Neural cell (in vitro differentiated cells): Measurements from ENCODE around the gene GALR1. TPM values are rescaled to one million over a fixed set of nuclear protein-coding genes. Genes with fewer than 3 reads are reported as not detected.

Source experiments
- H2AFZ ChIP-seq: fragments of 200-600, 300-800 bp; sonication (generic), shearing (Covaris generic); 2 replicates; pipeline ENCODE4 v1.6.0; 2014; ENCODE audit warnings: low read depth, mild to moderate bottlenecking, antibody characterized with exemption, low read length, moderate library complexity
- H3F3A ChIP-seq: fragments of 200-600 bp; shearing (Covaris generic); 2 replicates; pipeline ENCODE4 v1.6.1; 2016; ENCODE audit warnings: mild to moderate bottlenecking, moderate library complexity, mixed read lengths, antibody characterized with exemption, low read length; ENCODE audit not compliant: insufficient read depth, poor library complexity, severe bottlenecking
- H3K27ac ChIP-seq: fragments of 200-600, 300-800 bp; sonication (generic), shearing (Covaris generic); 2 replicates; pipeline ENCODE4 v1.5.1; 2014; ENCODE audit warnings: mild to moderate bottlenecking, low read length, moderate library complexity
- H3K27me3 ChIP-seq: fragments of 300-800, 200-600 bp; sonication (generic), shearing (Covaris generic); 2 replicates; pipeline ENCODE4 v1.6.0; 2014; ENCODE audit warnings: mild to moderate bottlenecking, low read depth, low read length, moderate library complexity; ENCODE audit not compliant: insufficient read depth
- H3K36me3 ChIP-seq: fragments of 300-800, 200-600 bp; sonication (generic), shearing (Covaris generic); 2 replicates; pipeline ENCODE4 v1.5.1; 2014; ENCODE audit warnings: mild to moderate bottlenecking, antibody characterized with exemption, low read length, moderate library complexity; ENCODE audit not compliant: insufficient read depth
- H3K4me2 ChIP-seq: fragments of 300-800, 200-600 bp; sonication (generic), shearing (Covaris generic); 2 replicates; pipeline ENCODE4 v1.6.0; 2014; ENCODE audit warnings: mild to moderate bottlenecking, low read length
- H3K4me3 ChIP-seq: fragments of 300-800, 200-600 bp; sonication (generic), shearing (Covaris generic); 2 replicates; pipeline ENCODE4 v1.5.1; 2014; ENCODE audit warnings: mild to moderate bottlenecking, low read length, moderate library complexity
- H3K79me2 ChIP-seq: fragments of 200-600 bp; shearing (Covaris generic); replicated peaks from 2 replicates; pipeline ENCODE4 v1.6.0; 2014; ENCODE audit warnings: mild to moderate bottlenecking, low read length, moderate library complexity; ENCODE audit not compliant: insufficient read depth
- H3K9ac ChIP-seq: fragments of 300-800, 200-600 bp; sonication (generic), shearing (Covaris generic); 2 replicates; pipeline ENCODE4 v1.6.1; 2016; ENCODE audit warnings: mild to moderate bottlenecking, low read length, mixed read lengths
- H3K9me2 ChIP-seq: fragments of 200-600 bp; shearing (Covaris generic); 2 replicates; pipeline ENCODE4 v1.6.1; 2016; ENCODE audit warnings: mild to moderate bottlenecking, low read length, mixed read lengths; ENCODE audit not compliant: insufficient read depth
- H3K9me3 ChIP-seq: fragments of 200-600, 300-800 bp; sonication (generic), shearing (Covaris generic); 2 replicates; pipeline ENCODE4 v1.6.1; 2016; ENCODE audit warnings: mild to moderate bottlenecking, mixed run types, low read length, moderate library complexity, mixed read lengths
- H4K20me1 ChIP-seq: fragments of 200-600 bp; shearing (Covaris generic); 2 replicates; pipeline ENCODE4 v1.6.1; 2016; ENCODE audit warnings: mild to moderate bottlenecking, mixed run types; ENCODE audit not compliant: insufficient read depth
- EP300 ChIP-seq: fragments of 450-650 bp; conservative IDR thresholded peaks from 2 replicates; pipeline ENCODE4 v1.6.1; 2014; ENCODE audit warnings: antibody characterized with exemption, mild to moderate bottlenecking, moderate library complexity; ENCODE audit not compliant: poor library complexity, severe bottlenecking
- EZH2 ChIP-seq: fragments of 200-600, 300-800 bp; shearing (Covaris generic), sonication (generic); IDR thresholded peaks from 2 replicates; pipeline ENCODE4 v1.6.1; 2014; ENCODE audit warnings: antibody characterized with exemption, low read length, borderline replicate concordance, mild to moderate bottlenecking; ENCODE audit not compliant: insufficient read depth, poor library complexity, severe bottlenecking
- MXI1 ChIP-seq: fragments of 450-650 bp; conservative IDR thresholded peaks from 2 replicates; pipeline ENCODE4 v1.6.1; 2014; ENCODE audit warnings: antibody characterized with exemption, mild to moderate bottlenecking; ENCODE audit not compliant: poor library complexity, severe bottlenecking
- POLR2AphosphoS5 ChIP-seq: IDR thresholded peaks from 2 replicates; pipeline ENCODE4 v1.6.1; 2012
- RAD21 ChIP-seq: fragments of 450-650 bp; conservative IDR thresholded peaks from 2 replicates; pipeline ENCODE4 v1.6.1; 2014; ENCODE audit warnings: antibody characterized with exemption, mild to moderate bottlenecking, moderate library complexity
- REST ChIP-seq: IDR thresholded peaks from 2 replicates; pipeline ENCODE4 v1.6.1; 2012; ENCODE audit warnings: borderline replicate concordance
- SMC3 ChIP-seq: fragments of 450-650 bp; conservative IDR thresholded peaks from 2 replicates; pipeline ENCODE4 v1.6.1; 2014; ENCODE audit warnings: antibody characterized with exemption, mild to moderate bottlenecking, moderate library complexity; ENCODE audit not compliant: poor library complexity
- TAF1 ChIP-seq: IDR thresholded peaks from 2 replicates; pipeline ENCODE4 v1.6.1; 2012; ENCODE audit warnings: low read depth
- polyA plus RNA-seq: library from polyadenylated mRNA; depleted of rRNA; stranded (reverse); fragments of >200 nt; gene quantifications from 2 replicates; pipeline ENCODE4 v1.2.3, GENCODE V29; 2014
- TF ChIP-seq, protein P1 (sequence below): fragments of 450-650 bp; IDR thresholded peaks from 2 replicates; pipeline ENCODE4 v1.5.1; 2014; ENCODE audit warnings: antibody characterized with exemption, mild to moderate bottlenecking, moderate library complexity; ENCODE audit not compliant: poor library complexity, severe bottlenecking

GALR1 gene
- polyA plus RNA-seq, 1 donor from 2014 or later, result 0.11 TPM

DNA sequence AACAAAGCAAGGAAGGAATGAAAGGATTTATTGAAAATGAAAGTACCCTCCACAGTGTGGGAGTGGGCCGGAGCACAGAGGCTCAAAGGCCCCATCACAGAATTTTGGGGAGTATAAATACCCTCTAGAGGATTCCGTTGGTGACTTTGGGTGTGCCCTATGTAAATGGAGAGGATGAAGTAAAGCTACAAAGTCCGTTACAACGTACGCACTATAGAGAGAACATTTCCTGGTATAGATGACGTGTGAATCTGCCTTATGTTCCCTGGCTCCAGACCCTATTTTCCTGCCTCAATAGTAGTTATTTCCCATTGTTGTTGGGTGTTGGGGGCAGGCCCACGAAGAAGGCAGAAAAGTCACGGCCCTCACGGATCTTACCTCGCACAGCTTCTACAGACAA lies 65.3 kb downstream of the GALR1 start:
- no peaks in the 10 kb centered on the region for H3K9me2 ChIP-seq
- TF ChIP-seq SMC3 (no peak), REST (no peak), MXI1 (no peak), EZH2 (no peak), EP300 (no peak), TAF1 (no peak), POLR2AphosphoS5 (no peak), RAD21 (no peak)
- TF ChIP-seq, protein P1, sequence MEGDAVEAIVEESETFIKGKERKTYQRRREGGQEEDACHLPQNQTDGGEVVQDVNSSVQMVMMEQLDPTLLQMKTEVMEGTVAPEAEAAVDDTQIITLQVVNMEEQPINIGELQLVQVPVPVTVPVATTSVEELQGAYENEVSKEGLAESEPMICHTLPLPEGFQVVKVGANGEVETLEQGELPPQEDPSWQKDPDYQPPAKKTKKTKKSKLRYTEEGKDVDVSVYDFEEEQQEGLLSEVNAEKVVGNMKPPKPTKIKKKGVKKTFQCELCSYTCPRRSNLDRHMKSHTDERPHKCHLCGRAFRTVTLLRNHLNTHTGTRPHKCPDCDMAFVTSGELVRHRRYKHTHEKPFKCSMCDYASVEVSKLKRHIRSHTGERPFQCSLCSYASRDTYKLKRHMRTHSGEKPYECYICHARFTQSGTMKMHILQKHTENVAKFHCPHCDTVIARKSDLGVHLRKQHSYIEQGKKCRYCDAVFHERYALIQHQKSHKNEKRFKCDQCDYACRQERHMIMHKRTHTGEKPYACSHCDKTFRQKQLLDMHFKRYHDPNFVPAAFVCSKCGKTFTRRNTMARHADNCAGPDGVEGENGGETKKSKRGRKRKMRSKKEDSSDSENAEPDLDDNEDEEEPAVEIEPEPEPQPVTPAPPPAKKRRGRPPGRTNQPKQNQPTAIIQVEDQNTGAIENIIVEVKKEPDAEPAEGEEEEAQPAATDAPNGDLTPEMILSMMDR, result no peak
- H3K9me3 ChIP-seq, result no peaks in the 10 kb centered on the region
- H3K36me3 ChIP-seq, result no peaks in the 10 kb centered on the region
- no peaks in the 10 kb centered on the region for H3F3A ChIP-seq
- H2AFZ ChIP-seq, result no peak overlapping the region
- H3K27me3 ChIP-seq, result no peaks in the 10 kb centered on the region
- no peaks in the 10 kb centered on the region for H4K20me1 ChIP-seq
- no peak overlapping the region for H3K9ac ChIP-seq
- H3K79me2 ChIP-seq, result no peaks in the 10 kb centered on the region
- no peak overlapping the region for H3K4me2 ChIP-seq
- no peak overlapping the region for H3K4me3 ChIP-seq
- no peak overlapping the region for H3K27ac ChIP-seq

DNA sequence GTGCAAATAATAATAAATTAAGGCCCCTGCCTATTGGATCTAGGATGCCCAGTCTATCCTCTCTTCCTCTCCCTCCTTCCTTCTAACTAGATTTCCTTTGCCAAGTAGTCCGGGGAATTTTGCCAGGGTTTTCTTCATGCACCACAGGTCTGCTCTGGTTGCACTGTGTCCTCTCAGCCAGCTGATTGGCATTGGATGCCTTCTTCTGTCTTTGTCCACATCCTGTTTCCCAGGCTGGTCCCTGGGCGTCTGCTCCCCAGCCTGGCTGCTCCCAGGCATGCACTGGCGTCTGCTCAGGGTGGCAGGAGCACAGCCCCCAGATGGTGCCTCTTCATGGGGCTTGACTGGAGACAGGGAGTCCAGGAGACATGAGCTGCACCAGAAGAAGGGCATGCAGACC lies 66.4 kb downstream of the GALR1 start:
- no peak overlapping the region for H3K4me3 ChIP-seq
- no peaks in the 10 kb centered on the region for H3K9me2 ChIP-seq
- no peaks in the 10 kb centered on the region for H3F3A ChIP-seq
- no peak overlapping the region for H3K27ac ChIP-seq
- H3K36me3 ChIP-seq, result no peaks in the 10 kb centered on the region
- H4K20me1 ChIP-seq, result no peaks in the 10 kb centered on the region
- no peak overlapping the region for H3K9ac ChIP-seq
- no peaks in the 10 kb centered on the region for H3K9me3 ChIP-seq
- TF ChIP-seq REST, result no peak
- TF ChIP-seq EZH2, result no peak
- H3K4me2 ChIP-seq, result no peak overlapping the region
- H2AFZ ChIP-seq, result no peak overlapping the region
- no peaks in the 10 kb centered on the region for H3K27me3 ChIP-seq
- no peaks in the 10 kb centered on the region for H3K79me2 ChIP-seq
